Measurements from ENCODE around the gene ZRANB2.

- TF ChIP-seq CTCF (optimal IDR thresholded peaks at IDR 0.05 in 1 of 3, IDR thresholded peaks at IDR 0.05 in 1 of 3, conservative IDR thresholded peaks at IDR 0.05 in 1 of 3; ENCODE audit: extremely low read depth in 1 of 3, insufficient read depth in 2 of 3, low read length in 3 of 3) (no peak), EZH2 (IDR thresholded peaks at IDR 0.05; ENCODE audit: low read length) (no peak)
These were observed 42.8 kb downstream of the ZRANB2 start for GRCh38 chr1:71037829-71038620.
